GM12878 (cell line): ENCODE results near the gene LSR. TPM values are rescaled to one million over a fixed set of nuclear protein-coding genes. Genes with fewer than 3 reads are reported as not detected.

Experiments used
- ATF7 ChIP-seq: fragments of 450-650 bp; IDR thresholded peaks from 2 replicates; pipeline ENCODE4 v1.6.1; 2016; ENCODE audit warnings: low read depth, mild to moderate bottlenecking
- GATAD2B ChIP-seq: fragments of 450-650 bp; conservative IDR thresholded peaks from 2 replicates; pipeline ENCODE4 v1.6.1; 2017; ENCODE audit warnings: low read depth, mild to moderate bottlenecking, moderate library complexity
- HDGF ChIP-seq: fragments of 450-650 bp; IDR thresholded peaks from 2 replicates; pipeline ENCODE4 v1.6.1; 2016; ENCODE audit warnings: antibody characterized with exemption
- LARP7 ChIP-seq: fragments of 450-650 bp; IDR thresholded peaks from 2 replicates; pipeline ENCODE4 v1.6.1; 2017; ENCODE audit warnings: mild to moderate bottlenecking
- NFXL1 ChIP-seq: fragments of 450-650 bp; IDR thresholded peaks from 2 replicates; pipeline ENCODE4 v1.6.1; 2017; ENCODE audit warnings: antibody characterized with exemption, mild to moderate bottlenecking, borderline replicate concordance
- POLR2A ChIP-seq: IDR thresholded peaks from 2 replicates; pipeline ENCODE4 v1.6.1; 2011; ENCODE audit warnings: low read depth, mild to moderate bottlenecking, low read length
- POU2F2 ChIP-seq: IDR thresholded peaks from 3 replicates; pipeline ENCODE4 v1.6.1; 2011; ENCODE audit warnings: low read depth, mild to moderate bottlenecking, low read length, borderline replicate concordance
- RAD51 ChIP-seq: fragments of 450-650 bp; IDR thresholded peaks from 2 replicates; pipeline ENCODE4 v1.6.1; 2016; ENCODE audit warnings: moderate library complexity, mild to moderate bottlenecking, inconsistent platforms
- SMC3 ChIP-seq: IDR thresholded peaks from 2 replicates; pipeline ENCODE4 v1.6.1; 2011; ENCODE audit warnings: low read length, improper control_type of control experiment, borderline replicate concordance
- SUPT20H ChIP-seq: IDR thresholded peaks from 2 replicates; pipeline ENCODE4 v1.6.1; 2011; ENCODE audit warnings: low read depth, mild to moderate bottlenecking, low read length, moderate library complexity, borderline replicate concordance; ENCODE audit not compliant: control insufficient read depth
- TAF1 ChIP-seq: IDR thresholded peaks from 2 replicates; pipeline ENCODE4 v1.6.1; 2011; ENCODE audit warnings: mild to moderate bottlenecking, low read depth, low read length, borderline replicate concordance
- polyA plus RNA-seq, 11 experiments: library from polyadenylated mRNA; depleted of rRNA in 4 of 11; unstranded in 6 of 11; stranded (reverse) in 5 of 11; fragments of >200 nt; fragmentation: Nextera tagmentation in 4 of 11; fragmentation: Illumina TruSeq in 1 of 11; extraction: Ambion mirVana in 4 of 11; extraction: Trizol in 1 of 11; gene quantifications; 1 replicate in 1 of 11; 2 replicates in 10 of 11; pipeline versions ENCODE4 v1.2.1 to v1.2.3, GENCODE V29; 2011 to 2016; ENCODE audit warnings: inconsistent platforms in 2 of 11, missing spikeins in 2 of 11, low read depth in 1 of 11
- total RNA-seq, 4 experiments: library from RNA; depleted of rRNA in 3 of 4; stranded (reverse); fragments of >200 nt in 3 of 4; fragmentation: Illumina TruSeq in 1 of 4; extraction: Trizol in 1 of 4; gene quantifications; 2 replicates each; pipeline versions ENCODE4 v1.2.1 to v1.2.3, GENCODE V29; 2013 to 2021
- TF ChIP-seq, protein P1 (sequence below): fragments of 450-650 bp; IDR thresholded peaks from 2 replicates; pipeline ENCODE4 v1.6.1; 2017; ENCODE audit warnings: mild to moderate bottlenecking, moderate library complexity
- TF ChIP-seq, protein P2 (sequence below): fragments of 450-650 bp; IDR thresholded peaks from 2 replicates; pipeline ENCODE4 v1.6.1; 2016; ENCODE audit warnings: mild to moderate bottlenecking, moderate library complexity, borderline replicate concordance
- TF ChIP-seq, protein P3 (sequence below): IDR thresholded peaks from 2 replicates; pipeline ENCODE4 v1.6.1; 2011; ENCODE audit warnings: low read depth, mild to moderate bottlenecking, low read length, moderate library complexity, borderline replicate concordance; ENCODE audit errors: extremely low read depth
- TF ChIP-seq, protein P4 (sequence below): fragments of 450-650 bp; IDR thresholded peaks from 2 replicates; pipeline ENCODE4 v1.6.1; 2017; ENCODE audit warnings: mild to moderate bottlenecking, moderate library complexity

LSR gene
- total and polyA plus RNA-seq, 10 of the 15 experiments (the other 5 are each of a cell fraction or from before 2014, with no cell fraction given): 0.26 to 53.9 (median 26.3) TPM

DNA sequence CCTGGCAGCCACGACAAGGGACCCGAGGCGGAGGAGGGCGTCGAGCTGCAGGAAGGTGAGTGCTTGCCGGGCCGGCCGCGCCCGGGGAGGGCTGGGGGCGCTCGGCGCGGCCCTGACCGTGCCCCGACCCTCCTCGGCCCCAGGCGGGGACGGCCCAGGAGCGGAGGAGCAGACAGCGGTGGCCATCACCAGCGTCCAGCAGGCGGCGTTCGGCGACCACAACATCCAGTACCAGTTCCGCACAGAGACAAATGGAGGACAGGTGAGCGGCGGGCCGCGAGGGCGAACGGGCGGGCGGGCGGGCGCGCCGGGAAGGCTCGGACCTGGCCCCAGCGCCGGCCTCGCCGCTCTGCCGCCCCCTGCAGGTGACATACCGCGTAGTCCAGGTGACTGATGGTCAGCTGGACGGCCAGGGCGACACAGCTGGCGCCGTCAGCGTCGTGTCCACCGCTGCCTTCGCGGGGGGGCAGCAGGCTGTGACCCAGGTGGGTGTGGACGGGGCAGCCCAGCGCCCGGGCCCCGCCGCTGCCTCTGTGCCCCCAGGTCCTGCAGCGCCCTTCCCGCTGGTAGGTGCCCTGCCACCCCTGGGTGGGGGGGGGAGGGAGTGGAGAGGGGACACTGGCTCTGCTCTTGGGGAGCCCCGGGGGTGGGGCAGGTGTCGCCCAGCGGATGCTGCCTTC lies 20.8 kb downstream of the LSR start (continued):
- TF ChIP-seq, protein P1, sequence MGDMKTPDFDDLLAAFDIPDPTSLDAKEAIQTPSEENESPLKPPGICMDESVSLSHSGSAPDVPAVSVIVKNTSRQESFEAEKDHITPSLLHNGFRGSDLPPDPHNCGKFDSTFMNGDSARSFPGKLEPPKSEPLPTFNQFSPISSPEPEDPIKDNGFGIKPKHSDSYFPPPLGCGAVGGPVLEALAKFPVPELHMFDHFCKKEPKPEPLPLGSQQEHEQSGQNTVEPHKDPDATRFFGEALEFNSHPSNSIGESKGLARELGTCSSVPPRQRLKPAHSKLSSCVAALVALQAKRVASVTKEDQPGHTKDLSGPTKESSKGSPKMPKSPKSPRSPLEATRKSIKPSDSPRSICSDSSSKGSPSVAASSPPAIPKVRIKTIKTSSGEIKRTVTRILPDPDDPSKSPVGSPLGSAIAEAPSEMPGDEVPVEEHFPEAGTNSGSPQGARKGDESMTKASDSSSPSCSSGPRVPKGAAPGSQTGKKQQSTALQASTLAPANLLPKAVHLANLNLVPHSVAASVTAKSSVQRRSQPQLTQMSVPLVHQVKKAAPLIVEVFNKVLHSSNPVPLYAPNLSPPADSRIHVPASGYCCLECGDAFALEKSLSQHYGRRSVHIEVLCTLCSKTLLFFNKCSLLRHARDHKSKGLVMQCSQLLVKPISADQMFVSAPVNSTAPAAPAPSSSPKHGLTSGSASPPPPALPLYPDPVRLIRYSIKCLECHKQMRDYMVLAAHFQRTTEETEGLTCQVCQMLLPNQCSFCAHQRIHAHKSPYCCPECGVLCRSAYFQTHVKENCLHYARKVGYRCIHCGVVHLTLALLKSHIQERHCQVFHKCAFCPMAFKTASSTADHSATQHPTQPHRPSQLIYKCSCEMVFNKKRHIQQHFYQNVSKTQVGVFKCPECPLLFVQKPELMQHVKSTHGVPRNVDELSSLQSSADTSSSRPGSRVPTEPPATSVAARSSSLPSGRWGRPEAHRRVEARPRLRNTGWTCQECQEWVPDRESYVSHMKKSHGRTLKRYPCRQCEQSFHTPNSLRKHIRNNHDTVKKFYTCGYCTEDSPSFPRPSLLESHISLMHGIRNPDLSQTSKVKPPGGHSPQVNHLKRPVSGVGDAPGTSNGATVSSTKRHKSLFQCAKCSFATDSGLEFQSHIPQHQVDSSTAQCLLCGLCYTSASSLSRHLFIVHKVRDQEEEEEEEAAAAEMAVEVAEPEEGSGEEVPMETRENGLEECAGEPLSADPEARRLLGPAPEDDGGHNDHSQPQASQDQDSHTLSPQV: 0 out of 2 replicates have a peak, but pooled peaks have one; percentile 39
- TF ChIP-seq ATF7 (no peak), LARP7 (peak; percentile 65), HDGF (no peak), SUPT20H (no peak), GATAD2B (peak; percentile 74; the same call in 1 of the 2 replicates), POLR2A (peak; percentile 71), NFXL1 (no peak), RAD51 (no peak), TAF1 (no peak), SMC3 (peak; percentile 40; the same call in 1 of the 2 replicates), POU2F2 (peak; percentile 35; the same call in 1 of the 3 replicates)
- TF ChIP-seq, protein P2, sequence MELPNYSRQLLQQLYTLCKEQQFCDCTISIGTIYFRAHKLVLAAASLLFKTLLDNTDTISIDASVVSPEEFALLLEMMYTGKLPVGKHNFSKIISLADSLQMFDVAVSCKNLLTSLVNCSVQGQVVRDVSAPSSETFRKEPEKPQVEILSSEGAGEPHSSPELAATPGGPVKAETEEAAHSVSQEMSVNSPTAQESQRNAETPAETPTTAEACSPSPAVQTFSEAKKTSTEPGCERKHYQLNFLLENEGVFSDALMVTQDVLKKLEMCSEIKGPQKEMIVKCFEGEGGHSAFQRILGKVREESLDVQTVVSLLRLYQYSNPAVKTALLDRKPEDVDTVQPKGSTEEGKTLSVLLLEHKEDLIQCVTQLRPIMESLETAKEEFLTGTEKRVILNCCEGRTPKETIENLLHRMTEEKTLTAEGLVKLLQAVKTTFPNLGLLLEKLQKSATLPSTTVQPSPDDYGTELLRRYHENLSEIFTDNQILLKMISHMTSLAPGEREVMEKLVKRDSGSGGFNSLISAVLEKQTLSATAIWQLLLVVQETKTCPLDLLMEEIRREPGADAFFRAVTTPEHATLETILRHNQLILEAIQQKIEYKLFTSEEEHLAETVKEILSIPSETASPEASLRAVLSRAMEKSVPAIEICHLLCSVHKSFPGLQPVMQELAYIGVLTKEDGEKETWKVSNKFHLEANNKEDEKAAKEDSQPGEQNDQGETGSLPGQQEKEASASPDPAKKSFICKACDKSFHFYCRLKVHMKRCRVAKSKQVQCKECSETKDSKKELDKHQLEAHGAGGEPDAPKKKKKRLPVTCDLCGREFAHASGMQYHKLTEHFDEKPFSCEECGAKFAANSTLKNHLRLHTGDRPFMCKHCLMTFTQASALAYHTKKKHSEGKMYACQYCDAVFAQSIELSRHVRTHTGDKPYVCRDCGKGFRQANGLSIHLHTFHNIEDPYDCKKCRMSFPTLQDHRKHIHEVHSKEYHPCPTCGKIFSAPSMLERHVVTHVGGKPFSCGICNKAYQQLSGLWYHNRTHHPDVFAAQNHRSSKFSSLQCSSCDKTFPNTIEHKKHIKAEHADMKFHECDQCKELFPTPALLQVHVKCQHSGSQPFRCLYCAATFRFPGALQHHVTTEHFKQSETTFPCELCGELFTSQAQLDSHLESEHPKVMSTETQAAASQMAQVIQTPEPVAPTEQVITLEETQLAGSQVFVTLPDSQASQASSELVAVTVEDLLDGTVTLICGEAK: no peak
- TF ChIP-seq, protein P3, sequence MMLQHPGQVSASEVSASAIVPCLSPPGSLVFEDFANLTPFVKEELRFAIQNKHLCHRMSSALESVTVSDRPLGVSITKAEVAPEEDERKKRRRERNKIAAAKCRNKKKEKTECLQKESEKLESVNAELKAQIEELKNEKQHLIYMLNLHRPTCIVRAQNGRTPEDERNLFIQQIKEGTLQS: no peak
- TF ChIP-seq, protein P4, sequence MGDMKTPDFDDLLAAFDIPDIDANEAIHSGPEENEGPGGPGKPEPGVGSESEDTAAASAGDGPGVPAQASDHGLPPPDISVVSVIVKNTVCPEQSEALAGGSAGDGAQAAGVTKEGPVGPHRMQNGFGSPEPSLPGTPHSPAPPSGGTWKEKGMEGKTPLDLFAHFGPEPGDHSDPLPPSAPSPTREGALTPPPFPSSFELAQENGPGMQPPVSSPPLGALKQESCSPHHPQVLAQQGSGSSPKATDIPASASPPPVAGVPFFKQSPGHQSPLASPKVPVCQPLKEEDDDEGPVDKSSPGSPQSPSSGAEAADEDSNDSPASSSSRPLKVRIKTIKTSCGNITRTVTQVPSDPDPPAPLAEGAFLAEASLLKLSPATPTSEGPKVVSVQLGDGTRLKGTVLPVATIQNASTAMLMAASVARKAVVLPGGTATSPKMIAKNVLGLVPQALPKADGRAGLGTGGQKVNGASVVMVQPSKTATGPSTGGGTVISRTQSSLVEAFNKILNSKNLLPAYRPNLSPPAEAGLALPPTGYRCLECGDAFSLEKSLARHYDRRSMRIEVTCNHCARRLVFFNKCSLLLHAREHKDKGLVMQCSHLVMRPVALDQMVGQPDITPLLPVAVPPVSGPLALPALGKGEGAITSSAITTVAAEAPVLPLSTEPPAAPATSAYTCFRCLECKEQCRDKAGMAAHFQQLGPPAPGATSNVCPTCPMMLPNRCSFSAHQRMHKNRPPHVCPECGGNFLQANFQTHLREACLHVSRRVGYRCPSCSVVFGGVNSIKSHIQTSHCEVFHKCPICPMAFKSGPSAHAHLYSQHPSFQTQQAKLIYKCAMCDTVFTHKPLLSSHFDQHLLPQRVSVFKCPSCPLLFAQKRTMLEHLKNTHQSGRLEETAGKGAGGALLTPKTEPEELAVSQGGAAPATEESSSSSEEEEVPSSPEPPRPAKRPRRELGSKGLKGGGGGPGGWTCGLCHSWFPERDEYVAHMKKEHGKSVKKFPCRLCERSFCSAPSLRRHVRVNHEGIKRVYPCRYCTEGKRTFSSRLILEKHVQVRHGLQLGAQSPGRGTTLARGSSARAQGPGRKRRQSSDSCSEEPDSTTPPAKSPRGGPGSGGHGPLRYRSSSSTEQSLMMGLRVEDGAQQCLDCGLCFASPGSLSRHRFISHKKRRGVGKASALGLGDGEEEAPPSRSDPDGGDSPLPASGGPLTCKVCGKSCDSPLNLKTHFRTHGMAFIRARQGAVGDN: peak; percentile 42; the same call in 1 of the 2 replicates
